Choroid plexus epithelial cell (primary cell): ENCODE data around the gene ABI1.

ENCODE experiments used
- DNase-seq: peaks from one replicate; pipeline ENCODE4 v3.0.0-alpha.2; 2010; ENCODE audit warnings: low read depth
- H3K4me3 ChIP-seq: 2 replicates; pipeline ENCODE4 v1.5.1; 2011; ENCODE audit warnings: low read depth, mild to moderate bottlenecking, control low read depth, low read length, moderate library complexity
- TF ChIP-seq, protein P1 (sequence below): conservative IDR thresholded peaks from 2 replicates; pipeline ENCODE4 v1.5.1; 2011; ENCODE audit warnings: low read depth, mild to moderate bottlenecking, control low read depth, inconsistent platforms, low read length, moderate library complexity

ABI1 gene

DNA sequence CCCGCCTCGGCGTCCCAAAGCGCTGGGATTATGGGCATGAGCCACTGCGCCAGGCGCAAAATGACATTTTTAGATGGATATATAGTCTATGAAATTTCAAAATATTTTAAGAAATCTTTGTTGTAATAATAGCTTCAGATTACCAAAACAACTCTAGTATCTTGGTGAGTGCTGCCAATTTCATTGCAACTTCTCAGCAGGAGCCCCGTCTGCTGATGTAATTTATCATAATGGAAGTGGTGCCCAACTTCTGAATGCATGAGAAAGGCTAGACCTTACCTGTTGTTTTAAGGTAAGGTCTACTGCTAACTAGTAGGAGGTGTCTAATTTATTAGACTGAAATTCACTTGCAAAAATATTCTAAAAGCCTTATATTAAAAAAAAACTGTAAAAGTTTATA is 143.3 kb downstream of the ABI1 start:
- H3K4me3 ChIP-seq = no peak overlapping the region
- TF ChIP-seq, protein P1, sequence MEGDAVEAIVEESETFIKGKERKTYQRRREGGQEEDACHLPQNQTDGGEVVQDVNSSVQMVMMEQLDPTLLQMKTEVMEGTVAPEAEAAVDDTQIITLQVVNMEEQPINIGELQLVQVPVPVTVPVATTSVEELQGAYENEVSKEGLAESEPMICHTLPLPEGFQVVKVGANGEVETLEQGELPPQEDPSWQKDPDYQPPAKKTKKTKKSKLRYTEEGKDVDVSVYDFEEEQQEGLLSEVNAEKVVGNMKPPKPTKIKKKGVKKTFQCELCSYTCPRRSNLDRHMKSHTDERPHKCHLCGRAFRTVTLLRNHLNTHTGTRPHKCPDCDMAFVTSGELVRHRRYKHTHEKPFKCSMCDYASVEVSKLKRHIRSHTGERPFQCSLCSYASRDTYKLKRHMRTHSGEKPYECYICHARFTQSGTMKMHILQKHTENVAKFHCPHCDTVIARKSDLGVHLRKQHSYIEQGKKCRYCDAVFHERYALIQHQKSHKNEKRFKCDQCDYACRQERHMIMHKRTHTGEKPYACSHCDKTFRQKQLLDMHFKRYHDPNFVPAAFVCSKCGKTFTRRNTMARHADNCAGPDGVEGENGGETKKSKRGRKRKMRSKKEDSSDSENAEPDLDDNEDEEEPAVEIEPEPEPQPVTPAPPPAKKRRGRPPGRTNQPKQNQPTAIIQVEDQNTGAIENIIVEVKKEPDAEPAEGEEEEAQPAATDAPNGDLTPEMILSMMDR = no peak
- DNase-seq = peak; percentile 17

DNA sequence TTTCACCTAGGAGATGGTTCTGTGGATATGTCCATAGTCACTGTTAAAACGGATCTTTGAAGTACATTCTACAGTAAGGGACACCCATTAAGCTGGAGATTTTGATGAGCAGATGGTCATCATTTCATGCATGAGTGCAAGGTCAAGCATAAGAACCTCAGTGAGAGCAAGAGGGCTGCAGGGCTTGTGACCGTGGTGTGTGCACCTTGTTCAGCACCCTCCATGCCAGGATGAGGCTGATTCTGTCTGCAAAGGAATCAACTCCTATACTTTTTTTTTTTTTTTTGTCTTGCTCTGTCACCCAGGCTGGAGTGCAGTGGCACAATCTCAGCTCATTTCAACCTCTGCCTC is 145.6 kb downstream of the ABI1 start:
- DNase-seq = no peak
- H3K4me3 ChIP-seq = no peak overlapping the region
- TF ChIP-seq, protein P1 = no peak

DNA sequence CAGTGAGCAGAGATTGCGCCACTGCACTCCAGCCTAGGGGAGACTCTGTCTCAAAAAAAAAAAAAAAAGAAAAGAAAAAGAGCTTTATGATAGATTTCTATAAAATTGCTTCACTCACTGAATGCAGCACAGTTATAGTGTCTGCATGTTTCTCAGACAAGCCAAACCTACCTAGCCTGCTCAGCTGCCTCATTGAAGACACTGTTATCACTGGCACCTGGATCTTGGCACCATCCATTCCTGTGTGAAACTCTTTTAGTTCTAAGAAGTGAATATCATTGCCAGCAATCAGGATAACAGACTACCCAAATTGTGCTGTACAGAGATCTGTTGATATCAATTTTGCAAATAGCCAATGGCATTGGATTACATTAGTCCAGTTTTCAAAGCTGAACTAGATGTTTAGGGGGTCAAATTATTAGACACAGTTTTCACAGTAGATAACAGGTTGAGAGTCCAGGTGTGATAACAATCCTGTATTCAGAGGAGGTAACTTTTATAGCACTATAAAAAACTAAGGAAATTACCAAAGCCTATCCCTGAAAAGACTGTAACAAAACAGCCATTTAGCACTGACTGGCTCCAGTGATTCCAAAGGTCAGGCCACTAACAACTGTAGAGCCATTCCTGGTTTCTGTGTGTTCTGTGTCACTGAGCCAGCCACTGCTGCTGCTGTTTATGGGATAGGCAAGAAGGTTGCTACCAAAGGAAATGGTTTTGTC is 146.2 kb downstream of the ABI1 start:
- DNase-seq = no peak
- TF ChIP-seq, protein P1 = no peak
- H3K4me3 ChIP-seq = no peak overlapping the region

DNA sequence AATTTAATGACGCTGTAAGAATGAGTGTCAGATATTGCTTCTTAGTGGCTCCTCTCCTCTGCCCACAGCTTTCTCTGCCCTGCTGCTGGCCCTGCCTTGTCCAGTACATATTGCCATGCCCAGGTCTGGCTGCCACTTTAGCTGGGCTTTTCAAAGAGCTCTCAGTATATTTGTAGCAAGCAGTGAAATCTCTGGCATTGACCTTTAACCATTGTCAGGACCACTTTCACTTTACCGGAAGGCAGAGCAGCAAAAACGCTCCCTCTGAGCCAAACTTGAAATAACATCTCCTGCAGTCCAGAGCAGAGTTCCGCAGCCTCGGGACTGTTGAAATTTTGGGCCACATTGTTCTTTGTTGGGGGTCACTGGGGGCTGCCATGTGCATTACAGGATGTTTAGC is 149.4 kb downstream of the ABI1 start:
- DNase-seq = no peak
- TF ChIP-seq, protein P1 = no peak
- no peak overlapping the region for H3K4me3 ChIP-seq

DNA sequence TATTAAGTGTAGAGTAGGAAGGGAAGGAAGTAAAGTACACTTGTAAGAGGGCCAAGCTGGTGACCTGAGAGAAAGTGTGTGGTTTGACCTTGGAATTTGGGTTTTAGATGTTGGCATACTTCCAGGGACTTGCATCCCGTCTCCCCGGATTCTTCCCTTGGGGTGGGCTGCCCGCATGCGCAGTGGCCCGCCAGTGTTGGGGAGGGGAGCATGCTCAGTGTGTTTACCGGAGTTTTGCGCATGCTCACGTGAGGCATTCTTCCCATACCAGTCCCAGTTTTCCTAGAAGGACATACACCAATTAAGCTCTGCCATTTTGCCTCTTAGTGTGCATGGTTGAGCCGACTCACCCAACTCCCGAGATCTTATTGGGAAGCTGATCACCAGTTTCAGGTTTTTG is 153.8 kb downstream of the ABI1 start:
- TF ChIP-seq, protein P1 = no peak
- no peak overlapping the region for H3K4me3 ChIP-seq

DNA sequence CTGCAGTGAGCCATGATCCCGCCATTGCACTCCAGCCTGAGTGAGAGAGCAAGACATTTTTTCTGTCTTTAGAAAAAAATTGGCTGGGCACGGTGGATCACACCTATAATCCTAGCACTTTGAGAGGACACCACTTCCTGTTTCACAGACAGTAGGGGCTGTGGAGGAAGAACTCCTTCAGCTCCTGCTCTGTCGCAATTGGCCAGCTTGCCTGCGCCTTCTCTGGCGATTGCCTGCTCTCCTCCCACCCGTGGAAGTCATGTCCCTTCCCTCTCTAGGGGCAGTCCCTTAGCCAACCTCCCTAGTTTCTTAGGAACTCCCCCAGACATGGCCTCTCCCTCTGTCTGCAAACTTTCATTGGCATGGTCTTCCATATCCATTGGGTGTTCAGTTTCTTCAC is 154.6 kb downstream of the ABI1 start:
- no peak overlapping the region for H3K4me3 ChIP-seq
- DNase-seq = no peak
- TF ChIP-seq, protein P1 = no peak

More for the DNA sequence above, 153.8 kb downstream of the ABI1 start:
- no peak for DNase-seq

DNA sequence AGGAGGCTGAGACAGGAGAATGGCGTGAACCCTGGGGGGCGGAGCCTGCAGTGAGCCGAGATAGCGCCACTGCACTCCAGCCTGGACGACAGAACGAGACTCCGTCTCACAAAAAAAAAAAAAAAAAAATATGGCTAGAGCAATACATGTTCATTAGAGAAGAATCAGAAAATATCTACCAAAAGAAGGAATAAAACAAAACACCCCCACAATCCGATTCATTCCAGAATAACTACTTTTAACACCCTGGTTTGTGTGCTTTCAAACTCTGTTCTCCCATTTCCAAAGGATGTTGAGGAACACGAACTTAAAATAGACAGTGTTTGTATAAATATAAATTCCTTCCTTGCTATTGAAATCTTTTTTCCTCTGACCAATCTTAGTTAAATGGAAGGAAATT is 156.8 kb downstream of the ABI1 start:
- no peak for DNase-seq
- TF ChIP-seq, protein P1 = no peak
- H3K4me3 ChIP-seq = no peak overlapping the region
